ENCODE results near the gene IL36RN. TPM values are rescaled to one million over a fixed set of nuclear protein-coding genes. Genes with fewer than 3 reads are reported as not detected.
A peak's percentile ranks its signal among the peaks of the same experiment; 100 is the strongest.

IL36RN gene
- total and polyA plus RNA-seq, 2 of the 13 experiments (the other 11 are each of a cell fraction or from before 2014, with no cell fraction given): not detected

GRCh38 chr2:113058411-113058994 lies 495 bp upstream of the IL36RN start:
- H3K4me1 ChIP-seq (ENCODE audit: insufficient read depth, low read length): no peaks in the 10 kb centered on the region
- no peak for DNase-seq (ENCODE audit: low spot score)
- peaks cover 14% of the 10 kb centered on the region; the same call in 1 of the 2 replicates for H3K9me3 ChIP-seq (ENCODE audit: low read length)
- ChIA-PET CTCF (ENCODE audit: low intra/inter-chr PET ratio, low total read pairs) (no interaction called here), POLR2A (no interaction called here)
- FAIRE-seq: no peak
- WGBS (ENCODE audit: low lambda C conversion rate): 48% methylated on average over 2 of the region's 2 CpGs
- no peak for TF ChIP-seq ATM (IDR thresholded peaks at IDR 0.05; ENCODE audit: borderline replicate concordance)
- no peak for TF ChIP-seq MED1 (CRISPR knock-in tag; IDR thresholded peaks at IDR 0.05)
- TF ChIP-seq FOXK2 (IDR thresholded peaks at IDR 0.05): peak; percentile 18; the same call in 1 of the 2 replicates
- TF ChIP-seq PCBP2 (optimal IDR thresholded peaks at IDR 0.05; ENCODE audit: low read depth, low read length, poor library complexity, severe bottlenecking): peak; percentile 36
- TF ChIP-seq DNMT1 (CRISPR knock-in tag; IDR thresholded peaks at IDR 0.05): no peak
- TF ChIP-seq HNRNPK (IDR thresholded peaks at IDR 0.05; ENCODE audit: low read depth, low read length, poor library complexity, severe bottlenecking): peak; percentile 50
- in situ Hi-C loops (cut with HindIII; ENCODE audit: extremely low pct_ligation_motif_present, low pct_unique_long_range_greater_than_20kb) (no loop called here), intact Hi-C loops (cut with micrococcal nuclease; ENCODE audit: unreplicated experiment) (no loop called here)
- no peaks in the 10 kb centered on the region for H3K79me2 ChIP-seq (ENCODE audit: insufficient read depth, low read length)
- no peak overlapping the region for H3K4me2 ChIP-seq (ENCODE audit: low read depth, low read length)
- no peak overlapping the region for H2AFZ ChIP-seq (ENCODE audit: low read length)
- ATAC-seq: no peak
- no TSS peak for BruUV-seq (replicated peaks)
- no peak overlapping the region for H3K9ac ChIP-seq (ENCODE audit: insufficient read depth, low read depth, low read length)
- H3K27me3 ChIP-seq (ENCODE audit: control insufficient read depth in 1 of 2, insufficient read depth in 2 of 2, low read length in 2 of 2): peaks cover 2 to 26% of the 10 kb centered on the region in 2 experiments; a peak in 4 of 5 replicates
- no peak overlapping the region for H3K4me3 ChIP-seq (replicated peaks in 1 of 3; ENCODE audit: insufficient read depth in 1 of 3, low read depth in 2 of 3, low read length in 3 of 3)
- no peak overlapping the region for H3K27ac ChIP-seq (ENCODE audit: extremely low read length, insufficient read depth, low read length)
- H4K20me1 ChIP-seq (ENCODE audit: insufficient read depth, low read length): no peaks in the 10 kb centered on the region
- no peaks in the 10 kb centered on the region for H3K36me3 ChIP-seq (replicated peaks in 1 of 2; ENCODE audit: control insufficient read depth in 1 of 2, insufficient read depth in 2 of 2, low read length in 2 of 2)

- intact Hi-C loops (cut with micrococcal nuclease; ENCODE audit: unreplicated experiment): no loop called here
- Histone ChIP-seq H3K27ac (ENCODE audit: extremely low read length, insufficient read depth, low read length) (no peak overlapping the region), H3K9me3 (ENCODE audit: low read length) (peaks cover 2% of the 10 kb centered on the region; the same call in 1 of the 2 replicates), H3K4me1 (ENCODE audit: insufficient read depth, low read length) (no peaks in the 10 kb centered on the region), H3K4me2 (ENCODE audit: low read depth, low read length) (no peak overlapping the region), H3K9ac (ENCODE audit: insufficient read depth, low read depth, low read length) (no peak overlapping the region), H2AFZ (ENCODE audit: low read length) (no peak overlapping the region), H4K20me1 (ENCODE audit: insufficient read depth, low read length) (no peaks in the 10 kb centered on the region), H3K36me3 (replicated peaks in 1 of 2; ENCODE audit: control insufficient read depth in 1 of 2, insufficient read depth in 2 of 2, low read length in 2 of 2) (no peaks in the 10 kb centered on the region), H3K27me3 (ENCODE audit: control insufficient read depth in 1 of 2, insufficient read depth in 2 of 2, low read length in 2 of 2) (peaks cover 2 to 32% of the 10 kb centered on the region in 2 experiments; a peak in 4 of 5 replicates), H3K4me3 (replicated peaks in 1 of 3; ENCODE audit: insufficient read depth in 1 of 3, low read depth in 2 of 3, low read length in 3 of 3) (no peak overlapping the region), H3K79me2 (ENCODE audit: insufficient read depth, low read length) (no peaks in the 10 kb centered on the region)
- in situ Hi-C loops (cut with HindIII; ENCODE audit: extremely low pct_ligation_motif_present, low pct_unique_long_range_greater_than_20kb): no loop called here
- ATAC-seq (no peak), FAIRE-seq (no peak), DNase-seq (ENCODE audit: low spot score) (no peak)
- no TSS peak for BruUV-seq (replicated peaks)
- ChIA-PET POLR2A (no interaction called here), CTCF (ENCODE audit: low intra/inter-chr PET ratio, low total read pairs) (no interaction called here)
- TF ChIP-seq TEAD2 (CRISPR knock-in tag; IDR thresholded peaks at IDR 0.05): no peak
- TF ChIP-seq ZNF75D (CRISPR knock-in tag; IDR thresholded peaks at IDR 0.05; ENCODE audit: borderline replicate concordance): no peak
- no peak for TF ChIP-seq SETDB1 (CRISPR knock-in tag; IDR thresholded peaks at IDR 0.05; ENCODE audit: borderline replicate concordance)
- under 1% methylated on average over 4 of the region's 4 CpGs for WGBS (ENCODE audit: low lambda C conversion rate)
Measured at GRCh38 chr2:113060396-113060795, 1.4 kb downstream of the IL36RN start.

Data from HepG2 (cell line).